Heart right ventricle (tissue), 16 donors: ENCODE results near the gene STK39. TPM values are rescaled to one million over a fixed set of nuclear protein-coding genes. Genes with fewer than 3 reads are reported as not detected.

Experiments
- ATAC-seq, 8 donors: fragments of 200-7000 bp; cut with Tn5 transposase; one replicate each; pipeline ENCODE4 v1.9.1; 2020; ENCODE audit warnings: mild to moderate bottlenecking in 8 of 8, moderate library complexity in 8 of 8, moderate number of reproducible peaks in 1 of 8
- DNase-seq, 2 donors: peaks; one replicate each; pipeline ENCODE4 v3.0.0-alpha.2; 2020
- H3K27ac ChIP-seq, 10 donors: fragments of 200-600 bp; sonication (generic) in 2 of 10; one replicate each; pipeline versions ENCODE4 v1.5.0 to v1.8.0; 2020 to 2022; ENCODE audit warnings: mild to moderate bottlenecking in 3 of 10
- H3K27me3 ChIP-seq, 7 donors: fragments of 200-600 bp; one replicate each; pipeline ENCODE4 v1.8.0; 2021 to 2022; ENCODE audit warnings: mild to moderate bottlenecking in 2 of 7
- H3K36me3 ChIP-seq, 9 donors: fragments of 200-600 bp; sonication (generic) in 1 of 9; one replicate each; pipeline versions ENCODE4 v1.5.0 to v1.8.0; 2020 to 2022; ENCODE audit warnings: mild to moderate bottlenecking in 2 of 9
- H3K4me1 ChIP-seq, 9 donors: fragments of 200-600 bp; sonication (generic) in 1 of 9; one replicate each; pipeline versions ENCODE4 v1.5.0 to v1.8.0; 2020 to 2022; ENCODE audit warnings: mild to moderate bottlenecking in 4 of 9
- H3K4me3 ChIP-seq, 10 donors: fragments of 200-600 bp; sonication (generic) in 2 of 10; one replicate each; pipeline versions ENCODE4 v1.5.0 to v1.8.0; 2020 to 2022; ENCODE audit warnings: mild to moderate bottlenecking in 7 of 10, moderate library complexity in 2 of 10
- H3K9me3 ChIP-seq, 11 donors: fragments of 200-600 bp in 10 of 11; sonication (generic) in 2 of 11; one replicate each; pipeline versions ENCODE4 v1.5.0 to v1.8.0; 2013 to 2022; ENCODE audit warnings: mild to moderate bottlenecking in 2 of 11, control low read depth in 1 of 11, moderate library complexity in 1 of 11
- CTCF ChIP-seq, 9 donors: fragments of 200-600 bp; sonication (generic) in 2 of 9; IDR thresholded peaks; one replicate each; pipeline versions ENCODE4 v1.5.0 to v1.8.0; 2021 to 2022; ENCODE audit warnings: antibody characterized with exemption in 9 of 9, mild to moderate bottlenecking in 5 of 9, moderate library complexity in 1 of 9
- WGBS, 2 donors: extraction: QIAGEN DNeasy Blood & Tissue Kit; methylation state at CpG; one replicate each; pipeline ENCODE4 v1.1.7; 2013; ENCODE audit warnings: inconsistent platforms in 1 of 2; 5-methylcytosine and 5-hydroxymethylcytosine counted together
- intact Hi-C, 10 donors: fragments of 100-400 bp; cut with DNase I; formaldehyde crosslinking; loops; one replicate each; pipeline versions ENCODE4 v1.11.1 to v1.14.2; 2022
- polyA plus RNA-seq, 2 donors: library from polyadenylated mRNA; stranded (reverse); fragments of 200-250 nt; gene quantifications; one replicate each; pipeline ENCODE4 v1.2.3, GENCODE V29; 2013
- total RNA-seq, 10 donors: library from RNA; stranded (reverse); fragmentation: NEBNext Ultra II Directional in 3 of 10; extraction: Animal tissue kit (Norgen Biotek cat#: 25700) in 3 of 10; gene quantifications; one replicate each; pipeline versions ENCODE4 v1.2.1 to v1.2.4, GENCODE V29; 2021 to 2023
- donor health status: Arrhythmogenic right ventricular cardiomyopathy.
- donor health status: ischemic (EF 13 %, LVEDD 7.1; RV severe dilation, severe dysfunction).
- donor health status: healthy with polysubstance abuse.
- donor health status: DM: no; HTN: yes; CAD: no.
- donor health status: DM: no; HTN: no; CAD: no.
- donor health status: ischemic (EF 25% LVEDD 6.9; RV normal size, moderate dysfunction).
- donor health status: ischemic (EF 25% LVEDD 5.7; RV mildly dilated, moderate dysfunction).
- donor health status: healthy.
- donor health status: DM: yes; HTN: yes; CAD: no.
- donor health status: Ischemic cardiomyopathy.
- donor health status: ischemic (EF 35%, LVEDD 5.7; RV mildly dilated, moderate dysfunction).
- donor health status: nonischemic (EF 11% LVEDD 7.7; RV severe dilation, severe dysfunction).
- donor health status: DM: yes; HTN: yes; CAD: no.
- donor health status: PGD.
- donor health status: ischemic (EF 29% LVEDD 5.4; RV normal size, mild dysfunction).
- donor health status: nonischemic (EF 23%, LVEDD 6.1; RV moderate dilation, normal function).

The STK39 gene
- total and polyA plus RNA-seq, 12 donors: 15.2 to 35.5 (median 19.6) TPM

- no peaks in the 10 kb centered on the region for H3K9me3 ChIP-seq
- 63 to 65% methylated on average over 7 of the region's 7 CpGs for WGBS, 2 donors
- H3K27ac ChIP-seq: no peak overlapping the region
- DNase-seq (no peak), ATAC-seq (peak in 2 of 8 donors; percentile 52 to 58)
- H3K36me3 ChIP-seq: no peaks in the 10 kb centered on the region
- no peak for TF ChIP-seq CTCF (IDR thresholded peaks at IDR 0.05)
- H3K4me1 ChIP-seq: no peaks in the 10 kb centered on the region
- intact Hi-C loops: no loop called here
- no peaks in the 10 kb centered on the region for H3K27me3 ChIP-seq
- no peak overlapping the region for H3K4me3 ChIP-seq
These were observed 43.0 kb upstream of the STK39 start for GRCh38 chr2:168290391-168290790.

DNA sequence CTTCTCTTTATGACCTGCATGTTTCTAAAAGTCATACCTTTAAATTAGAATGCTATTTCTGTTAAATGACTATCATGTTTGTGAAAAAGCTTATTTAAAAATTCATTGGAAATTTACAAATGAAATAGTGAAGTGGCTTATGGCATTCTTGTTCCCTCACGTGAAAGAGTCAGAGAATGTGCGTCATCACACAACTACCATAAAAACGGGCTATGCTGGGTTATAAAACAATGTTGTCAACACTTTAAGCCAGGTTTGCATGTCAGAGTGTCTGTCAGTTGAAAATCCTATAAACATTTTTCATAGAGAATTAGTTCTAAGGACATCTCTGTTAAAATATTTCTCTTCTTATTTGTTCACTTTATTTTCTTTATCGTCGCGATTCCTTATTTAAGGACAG is 42.5 kb upstream of the STK39 start:
- DNase-seq (no peak), ATAC-seq (no peak)
- Histone ChIP-seq H3K36me3 (no peaks in the 10 kb centered on the region), H3K27me3 (no peaks in the 10 kb centered on the region), H3K4me1 (no peaks in the 10 kb centered on the region), H3K9me3 (no peaks in the 10 kb centered on the region), H3K27ac (no peak overlapping the region), H3K4me3 (no peak overlapping the region)
- TF ChIP-seq CTCF (IDR thresholded peaks at IDR 0.05): no peak
- 85 to 93% methylated on average over 6 of the region's 6 CpGs for WGBS, 2 donors
- intact Hi-C loops: no loop called here

- H3K36me3 ChIP-seq: no peaks in the 10 kb centered on the region
- no peaks in the 10 kb centered on the region for H3K9me3 ChIP-seq
- ATAC-seq (no peak), DNase-seq (no peak)
- TF ChIP-seq CTCF (IDR thresholded peaks at IDR 0.05): no peak
- H3K27ac ChIP-seq: no peak overlapping the region
- no peaks in the 10 kb centered on the region for H3K27me3 ChIP-seq
- peaks cover 0 to 9% (median 0%) of the 10 kb centered on the region in 9 donors for H3K4me1 ChIP-seq
- 73 to 96% methylated on average over 2 of the region's 2 CpGs for WGBS, 2 donors
- H3K4me3 ChIP-seq: no peak overlapping the region
- intact Hi-C loops: no loop called here
These were observed 39.1 kb upstream of the STK39 start for GRCh38 chr2:168286535-168286934.

- no peak for ATAC-seq
- no peak for DNase-seq
- WGBS, 2 donors: 89 to 92% methylated on average over 5 of the region's 5 CpGs
- no peak for TF ChIP-seq CTCF (IDR thresholded peaks at IDR 0.05)
- Histone ChIP-seq H3K4me1 (peaks cover 0 to 7% (median 0%) of the 10 kb centered on the region in 9 donors), H3K4me3 (no peak overlapping the region), H3K27me3 (no peaks in the 10 kb centered on the region), H3K36me3 (no peaks in the 10 kb centered on the region), H3K9me3 (no peaks in the 10 kb centered on the region), H3K27ac (no peak overlapping the region)
- intact Hi-C loops: no loop called here
These were observed 31.1 kb upstream of the STK39 start for GRCh38 chr2:168278424-168278888.
